Measurements from ENCODE around the gene LSM3.

LSM3 gene

GRCh38 chr3:14174483-14174882, 4.1 kb upstream of the LSM3 start:
- H3K4me3 ChIP-seq (ENCODE audit: control insufficient read depth, low read depth, low read length): no peak overlapping the region
- no peak for TF ChIP-seq CTCF (IDR thresholded peaks at IDR 0.05; ENCODE audit: control insufficient read depth, insufficient read depth, low read depth, low read length, missing control alignments)
- DNase-seq (ENCODE audit: low read depth): no peak

GRCh38 chr3:14175383-14176037, 3.1 kb upstream of the LSM3 start:
- no peak for TF ChIP-seq CTCF (IDR thresholded peaks at IDR 0.05; ENCODE audit: control insufficient read depth, insufficient read depth, low read depth, low read length, missing control alignments)
- no peak for DNase-seq (ENCODE audit: low read depth)
- H3K4me3 ChIP-seq (ENCODE audit: control insufficient read depth, low read depth, low read length): no peak overlapping the region

GRCh38 chr3:14177580-14178246, 904 bp upstream of the LSM3 start:
- no peak for DNase-seq (ENCODE audit: low read depth)
- peak overlapping the region; percentile 84 for H3K4me3 ChIP-seq (ENCODE audit: control insufficient read depth, low read depth, low read length)
- TF ChIP-seq CTCF (IDR thresholded peaks at IDR 0.05; ENCODE audit: control insufficient read depth, insufficient read depth, low read depth, low read length, missing control alignments): no peak

- TF ChIP-seq CTCF (IDR thresholded peaks at IDR 0.05; ENCODE audit: control insufficient read depth, insufficient read depth, low read depth, low read length, missing control alignments): no peak
- DNase-seq (ENCODE audit: low read depth): no peak
- peak overlapping the region; percentile 84 for H3K4me3 ChIP-seq (ENCODE audit: control insufficient read depth, low read depth, low read length)
Measured at GRCh38 chr3:14179114-14179465, 473 bp downstream of the LSM3 start.

- TF ChIP-seq CTCF (IDR thresholded peaks at IDR 0.05; ENCODE audit: control insufficient read depth, insufficient read depth, low read depth, low read length, missing control alignments): no peak
- no peak for DNase-seq (ENCODE audit: low read depth)
- no peak overlapping the region for H3K4me3 ChIP-seq (ENCODE audit: control insufficient read depth, low read depth, low read length)
Measured at GRCh38 chr3:14179795-14180194, 1.2 kb downstream of the LSM3 start.

- no peak for DNase-seq (ENCODE audit: low read depth)
- no peak for TF ChIP-seq CTCF (IDR thresholded peaks at IDR 0.05; ENCODE audit: control insufficient read depth, insufficient read depth, low read depth, low read length, missing control alignments)
- H3K4me3 ChIP-seq (ENCODE audit: control insufficient read depth, low read depth, low read length): no peak overlapping the region
Measured at GRCh38 chr3:14181253-14181652, 2.6 kb downstream of the LSM3 start.

All from AG09309 (cell line).